HepG2 (cell line): ENCODE results near the gene EFL1. TPM values are rescaled to one million over a fixed set of nuclear protein-coding genes. Genes with fewer than 3 reads are reported as not detected.

Source experiments
- ATAC-seq: fragments of 200-7000 bp; cut with Tn5 transposase; 3 replicates; pipeline ENCODE4 v1.9.1; 2020; ENCODE audit warnings: mild to moderate bottlenecking, moderate library complexity
- BruUV-seq: library from RNA; stranded (reverse); fragments of 400-500 nt; replicated peaks from 2 replicates; lab custom pipeline; 2021; lab: Mats Ljungman, UMichigan
- CTCF ChIA-PET: fragments of 300-600 bp; formaldehyde crosslinking; extraction: SDS; loops from one replicate; lab custom pipeline; 2021; ENCODE audit warnings: low total read pairs, inconsistent platforms, low intra/inter-chr PET ratio; lab: Yijun Ruan, JAX
- POLR2A ChIA-PET: fragments of 350-600 bp; sonication (Branson Sonifier 250); formaldehyde crosslinking; loops from one replicate; lab custom pipeline; 2020; ENCODE audit warnings: antibody characterized with exemption, inconsistent platforms; lab: Yijun Ruan, JAX
- DNase-seq: peaks from one replicate; pipeline ENCODE4 v3.0.0-alpha.2; 2015; ENCODE audit warnings: low spot score
- FAIRE-seq: peaks from 3 replicates; lab custom pipeline; 2011; peaks lifted over from hg19 to GRCh38; lab: Jason Lieb, UNC
- H2AFZ ChIP-seq: one replicate; pipeline ENCODE4 v1.6.1; 2011; ENCODE audit warnings: low read length, inconsistent platforms
- H3K27ac ChIP-seq: fragments of 300-600 bp; 3 replicates; pipeline ENCODE4 v1.8.0; 2011; ENCODE audit warnings: mixed run types, mild to moderate bottlenecking, mixed read lengths, low read length, inconsistent platforms; ENCODE audit not compliant: insufficient read depth; ENCODE audit errors: extremely low read length
- H3K27me3 ChIP-seq, 2 experiments: fragments of 200-600 bp in 1 of 2; 2 replicates in 1 of 2; 3 replicates in 1 of 2; pipeline versions ENCODE4 v1.6.0 to v1.8.0; 2011; ENCODE audit warnings: low read length in 2 of 2, mild to moderate bottlenecking in 2 of 2, moderate library complexity in 2 of 2, inconsistent platforms in 1 of 2; ENCODE audit not compliant: insufficient read depth in 2 of 2, control insufficient read depth in 1 of 2
- H3K36me3 ChIP-seq, 2 experiments: fragments of 200-600 bp in 1 of 2; replicated peaks in 1 of 2; 2 replicates in 1 of 2; 3 replicates in 1 of 2; pipeline versions ENCODE4 v1.5.1 to v1.8.0; 2011; ENCODE audit warnings: low read length in 2 of 2, inconsistent platforms in 1 of 2; ENCODE audit not compliant: insufficient read depth in 2 of 2, control insufficient read depth in 1 of 2
- H3K4me1 ChIP-seq: 2 replicates; pipeline ENCODE4 v1.5.1; 2012; ENCODE audit warnings: low read length, inconsistent platforms; ENCODE audit not compliant: insufficient read depth
- H3K4me2 ChIP-seq: 2 replicates; pipeline ENCODE4 v1.6.0; 2011; ENCODE audit warnings: low read depth, low read length, inconsistent platforms
- H3K4me3 ChIP-seq, 3 experiments: fragments of 200-600 bp in 1 of 3; sonication (generic), shearing (Covaris generic) in 1 of 3; replicated peaks in 1 of 3; 2 replicates each; pipeline ENCODE4 v1.5.1; 2011 to 2016; ENCODE audit warnings: low read length in 3 of 3, inconsistent platforms in 2 of 3, low read depth in 2 of 3, mild to moderate bottlenecking in 2 of 3, control low read depth in 1 of 3, mixed read lengths in 1 of 3; ENCODE audit not compliant: insufficient read depth in 1 of 3
- H3K79me2 ChIP-seq: one replicate; pipeline ENCODE4 v1.6.1; 2011; ENCODE audit warnings: low read length, inconsistent platforms; ENCODE audit not compliant: insufficient read depth
- H3K9ac ChIP-seq: 2 replicates; pipeline ENCODE4 v1.6.0; 2011; ENCODE audit warnings: mild to moderate bottlenecking, low read depth, low read length, inconsistent platforms; ENCODE audit not compliant: insufficient read depth
- H3K9me3 ChIP-seq: 2 replicates; pipeline ENCODE4 v1.5.1; 2012; ENCODE audit warnings: mild to moderate bottlenecking, low read length
- H4K20me1 ChIP-seq: 2 replicates; pipeline ENCODE4 v1.6.0; 2011; ENCODE audit warnings: inconsistent platforms, mild to moderate bottlenecking, low read length, moderate library complexity; ENCODE audit not compliant: insufficient read depth
- IKZF1 ChIP-seq: fragments of 450-650 bp; IDR thresholded peaks from 2 replicates; pipeline ENCODE4 v1.7.1; 2016
- MTF1 ChIP-seq: sonication (generic); formaldehyde crosslinking; IDR thresholded peaks from 2 replicates; pipeline ENCODE4 v1.5.0; 2020; ENCODE audit warnings: missing genetic modification reagents
- NR1H2 ChIP-seq: sonication (generic); formaldehyde crosslinking; IDR thresholded peaks from 2 replicates; pipeline ENCODE4 v1.8.1; 2022; ENCODE audit warnings: low read depth, missing genetic modification reagents, borderline replicate concordance
- PCBP1 ChIP-seq: fragments of 200-400 bp; formaldehyde crosslinking; IDR thresholded peaks from 2 replicates; pipeline ENCODE4 v1.6.1; 2017; ENCODE audit warnings: mild to moderate bottlenecking, low read depth, low read length, borderline replicate concordance
- SALL2 ChIP-seq: sonication (generic); formaldehyde crosslinking; IDR thresholded peaks from 2 replicates; pipeline ENCODE4 v1.8.1; 2023; ENCODE audit warnings: mild to moderate bottlenecking, missing genetic modification reagents, inconsistent platforms
- SIX4 ChIP-seq: sonication (generic); formaldehyde crosslinking; IDR thresholded peaks from 2 replicates; pipeline ENCODE4 v1.4.0; 2020; ENCODE audit warnings: missing genetic modification reagents
- ZNF564 ChIP-seq: sonication (generic); formaldehyde crosslinking; IDR thresholded peaks from 2 replicates; pipeline ENCODE4 v1.8.1; 2023; ENCODE audit warnings: mild to moderate bottlenecking, missing genetic modification reagents
- ZNF614 ChIP-seq: IDR thresholded peaks from 2 replicates; pipeline ENCODE4 v1.6.1; 2018; ENCODE audit warnings: missing biosample characterization, missing genetic modification reagents, inconsistent platforms, borderline replicate concordance
- ZNF780A ChIP-seq: sonication (generic); formaldehyde crosslinking; IDR thresholded peaks from 2 replicates; pipeline ENCODE4 v1.8.0; 2022; ENCODE audit warnings: mild to moderate bottlenecking, missing genetic modification reagents, moderate library complexity
- ZNF883 ChIP-seq: sonication (generic); formaldehyde crosslinking; IDR thresholded peaks from 2 replicates; pipeline ENCODE4 v1.5.1; 2020; ENCODE audit warnings: mild to moderate bottlenecking, missing genetic modification reagents; ENCODE audit errors: not compliant biosample characterization
- WGBS: methylation state at CpG from one replicate; pipeline ENCODE4 v1.1.6; 2017; ENCODE audit warnings: low lambda C conversion rate; 5-methylcytosine and 5-hydroxymethylcytosine counted together
- in situ Hi-C: cut with HindIII; loops from 2 replicates; pipeline ENCODE4 v1.10.0; 2017; ENCODE audit warnings: low pct_unique_long_range_greater_than_20kb; ENCODE audit not compliant: extremely low pct_ligation_motif_present
- intact Hi-C: fragments of 100-400 bp; cut with micrococcal nuclease; formaldehyde crosslinking; loops from one replicate; pipeline ENCODE4 v1.10.0; 2022; ENCODE audit not compliant: unreplicated experiment
- polyA plus RNA-seq, 8 experiments: library from polyadenylated mRNA; depleted of rRNA in 3 of 8; stranded (reverse) in 7 of 8; unstranded in 1 of 8; fragments of >200 nt; fragmentation: Illumina TruSeq in 4 of 8; extraction: Trizol in 4 of 8; gene quantifications; 2 replicates each; pipeline versions ENCODE4 v1.2.1 to v1.2.3, GENCODE V29; 2011 to 2016; ENCODE audit warnings: low read depth in 4 of 8, missing spikeins in 1 of 8, mixed read lengths in 1 of 8; ENCODE audit not compliant: insufficient read depth in 1 of 8
- total RNA-seq, 5 experiments: library from RNA; depleted of rRNA; stranded (reverse); fragments of >200 nt; fragmentation: Illumina TruSeq; extraction: Trizol; gene quantifications; 2 replicates each; pipeline ENCODE4 v1.2.3, GENCODE V29; 2016; ENCODE audit warnings: low read depth in 1 of 5
- TF ChIP-seq, protein P1 (sequence below): sonication (generic); formaldehyde crosslinking; IDR thresholded peaks from 2 replicates; pipeline ENCODE4 v1.5.1; 2020; ENCODE audit warnings: mild to moderate bottlenecking, moderate library complexity, missing genetic modification reagents
- TF ChIP-seq, protein P2 (sequence below): sonication (generic); formaldehyde crosslinking; IDR thresholded peaks from 2 replicates; pipeline ENCODE4 v1.8.1; 2023; ENCODE audit warnings: missing genetic modification reagents, inconsistent platforms, borderline replicate concordance
- TF ChIP-seq, protein P3 (sequence below): sonication (generic); formaldehyde crosslinking; IDR thresholded peaks from 2 replicates; pipeline ENCODE4 v1.4.0; 2020; ENCODE audit warnings: missing genetic modification reagents
- TF ChIP-seq, protein P4 (sequence below): sonication (generic); formaldehyde crosslinking; conservative IDR thresholded peaks from 2 replicates; pipeline ENCODE4 v1.8.1; 2023; ENCODE audit warnings: missing genetic modification reagents
- TF ChIP-seq, protein P5 (sequence below): sonication (generic); formaldehyde crosslinking; IDR thresholded peaks from 2 replicates; pipeline ENCODE4 v1.5.1; 2020; ENCODE audit warnings: mild to moderate bottlenecking, missing genetic modification reagents, moderate library complexity

The EFL1 gene
- total and polyA plus RNA-seq, 2 of the 13 experiments (the other 11 are each of a cell fraction or from before 2014, with no cell fraction given) = 6.4 to 12.0 TPM

DNA sequence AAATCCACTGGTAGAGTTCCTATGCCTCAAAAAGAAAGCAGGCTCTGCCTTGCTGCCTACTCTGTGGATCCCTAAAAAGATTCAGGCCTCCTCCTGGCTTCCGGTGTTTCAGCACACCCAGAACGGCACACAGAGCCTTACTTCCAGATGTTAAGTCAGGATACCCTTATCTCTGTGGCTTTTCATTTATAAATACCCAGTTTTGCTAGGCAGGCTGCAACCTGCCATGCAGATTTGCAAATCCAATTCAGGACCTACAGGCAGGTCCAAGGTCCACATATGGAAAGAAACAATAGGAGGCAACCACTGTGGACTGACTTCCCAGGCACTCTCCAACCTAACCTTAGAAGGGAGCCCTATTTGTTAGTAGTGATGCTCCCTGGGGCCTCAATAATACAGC lies 30.7 kb downstream of the EFL1 start (continued):
- TF ChIP-seq, protein P1, sequence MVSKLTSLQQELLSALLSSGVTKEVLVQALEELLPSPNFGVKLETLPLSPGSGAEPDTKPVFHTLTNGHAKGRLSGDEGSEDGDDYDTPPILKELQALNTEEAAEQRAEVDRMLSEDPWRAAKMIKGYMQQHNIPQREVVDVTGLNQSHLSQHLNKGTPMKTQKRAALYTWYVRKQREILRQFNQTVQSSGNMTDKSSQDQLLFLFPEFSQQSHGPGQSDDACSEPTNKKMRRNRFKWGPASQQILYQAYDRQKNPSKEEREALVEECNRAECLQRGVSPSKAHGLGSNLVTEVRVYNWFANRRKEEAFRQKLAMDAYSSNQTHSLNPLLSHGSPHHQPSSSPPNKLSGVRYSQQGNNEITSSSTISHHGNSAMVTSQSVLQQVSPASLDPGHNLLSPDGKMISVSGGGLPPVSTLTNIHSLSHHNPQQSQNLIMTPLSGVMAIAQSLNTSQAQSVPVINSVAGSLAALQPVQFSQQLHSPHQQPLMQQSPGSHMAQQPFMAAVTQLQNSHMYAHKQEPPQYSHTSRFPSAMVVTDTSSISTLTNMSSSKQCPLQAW (CRISPR knock-in tag) = no peak
- no peak for TF ChIP-seq NR1H2

DNA sequence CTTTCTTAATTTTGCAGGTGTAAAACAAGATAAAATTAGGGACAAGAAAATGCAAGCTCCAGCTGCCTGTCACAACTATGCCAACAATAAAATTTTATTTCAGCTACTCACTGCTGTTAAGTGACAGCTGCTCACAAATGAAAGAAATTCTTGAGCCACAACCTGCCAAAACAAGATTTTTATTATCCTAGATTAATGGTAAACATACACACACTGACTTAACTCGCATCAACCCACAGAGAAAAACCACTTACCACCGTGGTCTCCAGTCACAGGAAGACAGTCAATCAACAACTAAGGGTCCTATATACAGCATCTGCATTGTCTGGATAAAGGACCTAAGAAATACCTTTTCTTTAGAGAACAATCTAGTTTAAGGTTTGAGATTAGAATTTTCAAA lies 31.3 kb downstream of the EFL1 start:
- Histone ChIP-seq H3K79me2 (no peaks in the 10 kb centered on the region), H4K20me1 (no peaks in the 10 kb centered on the region), H3K27me3 (no peaks in the 10 kb centered on the region), H3K9me3 (no peaks in the 10 kb centered on the region), H2AFZ (no peak overlapping the region), H3K9ac (no peak overlapping the region), H3K27ac (peak overlapping the region; percentile 45), H3K4me1 (peaks cover 14% of the 10 kb centered on the region), H3K4me2 (no peak overlapping the region), H3K4me3 (no peak overlapping the region), H3K36me3 (peaks cover 1 to 11% of the 10 kb centered on the region in 2 experiments; a peak in 2 of 5 replicates)
- TF ChIP-seq IKZF1 (no peak), ZNF564 (no peak), ZNF614 (CRISPR knock-in tag) (no peak), SIX4 (no peak), PCBP1 (no peak), MTF1 (CRISPR knock-in tag) (no peak), ZNF883 (CRISPR knock-in tag) (no peak), ZNF780A (CRISPR knock-in tag) (no peak), SALL2 (CRISPR knock-in tag) (no peak)
- TF ChIP-seq, protein P2, sequence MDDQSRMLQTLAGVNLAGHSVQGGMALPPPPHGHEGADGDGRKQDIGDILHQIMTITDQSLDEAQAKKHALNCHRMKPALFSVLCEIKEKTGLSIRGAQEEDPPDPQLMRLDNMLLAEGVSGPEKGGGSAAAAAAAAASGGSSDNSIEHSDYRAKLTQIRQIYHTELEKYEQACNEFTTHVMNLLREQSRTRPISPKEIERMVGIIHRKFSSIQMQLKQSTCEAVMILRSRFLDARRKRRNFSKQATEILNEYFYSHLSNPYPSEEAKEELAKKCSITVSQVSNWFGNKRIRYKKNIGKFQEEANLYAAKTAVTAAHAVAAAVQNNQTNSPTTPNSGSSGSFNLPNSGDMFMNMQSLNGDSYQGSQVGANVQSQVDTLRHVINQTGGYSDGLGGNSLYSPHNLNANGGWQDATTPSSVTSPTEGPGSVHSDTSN (CRISPR knock-in tag) = no peak
- TF ChIP-seq, protein P3, sequence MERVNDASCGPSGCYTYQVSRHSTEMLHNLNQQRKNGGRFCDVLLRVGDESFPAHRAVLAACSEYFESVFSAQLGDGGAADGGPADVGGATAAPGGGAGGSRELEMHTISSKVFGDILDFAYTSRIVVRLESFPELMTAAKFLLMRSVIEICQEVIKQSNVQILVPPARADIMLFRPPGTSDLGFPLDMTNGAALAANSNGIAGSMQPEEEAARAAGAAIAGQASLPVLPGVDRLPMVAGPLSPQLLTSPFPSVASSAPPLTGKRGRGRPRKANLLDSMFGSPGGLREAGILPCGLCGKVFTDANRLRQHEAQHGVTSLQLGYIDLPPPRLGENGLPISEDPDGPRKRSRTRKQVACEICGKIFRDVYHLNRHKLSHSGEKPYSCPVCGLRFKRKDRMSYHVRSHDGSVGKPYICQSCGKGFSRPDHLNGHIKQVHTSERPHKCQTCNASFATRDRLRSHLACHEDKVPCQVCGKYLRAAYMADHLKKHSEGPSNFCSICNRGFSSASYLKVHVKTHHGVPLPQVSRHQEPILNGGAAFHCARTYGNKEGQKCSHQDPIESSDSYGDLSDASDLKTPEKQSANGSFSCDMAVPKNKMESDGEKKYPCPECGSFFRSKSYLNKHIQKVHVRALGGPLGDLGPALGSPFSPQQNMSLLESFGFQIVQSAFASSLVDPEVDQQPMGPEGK (CRISPR knock-in tag) = no peak
- TF ChIP-seq, protein P4, sequence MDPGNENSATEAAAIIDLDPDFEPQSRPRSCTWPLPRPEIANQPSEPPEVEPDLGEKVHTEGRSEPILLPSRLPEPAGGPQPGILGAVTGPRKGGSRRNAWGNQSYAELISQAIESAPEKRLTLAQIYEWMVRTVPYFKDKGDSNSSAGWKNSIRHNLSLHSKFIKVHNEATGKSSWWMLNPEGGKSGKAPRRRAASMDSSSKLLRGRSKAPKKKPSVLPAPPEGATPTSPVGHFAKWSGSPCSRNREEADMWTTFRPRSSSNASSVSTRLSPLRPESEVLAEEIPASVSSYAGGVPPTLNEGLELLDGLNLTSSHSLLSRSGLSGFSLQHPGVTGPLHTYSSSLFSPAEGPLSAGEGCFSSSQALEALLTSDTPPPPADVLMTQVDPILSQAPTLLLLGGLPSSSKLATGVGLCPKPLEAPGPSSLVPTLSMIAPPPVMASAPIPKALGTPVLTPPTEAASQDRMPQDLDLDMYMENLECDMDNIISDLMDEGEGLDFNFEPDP = no peak
- TF ChIP-seq, protein P5, sequence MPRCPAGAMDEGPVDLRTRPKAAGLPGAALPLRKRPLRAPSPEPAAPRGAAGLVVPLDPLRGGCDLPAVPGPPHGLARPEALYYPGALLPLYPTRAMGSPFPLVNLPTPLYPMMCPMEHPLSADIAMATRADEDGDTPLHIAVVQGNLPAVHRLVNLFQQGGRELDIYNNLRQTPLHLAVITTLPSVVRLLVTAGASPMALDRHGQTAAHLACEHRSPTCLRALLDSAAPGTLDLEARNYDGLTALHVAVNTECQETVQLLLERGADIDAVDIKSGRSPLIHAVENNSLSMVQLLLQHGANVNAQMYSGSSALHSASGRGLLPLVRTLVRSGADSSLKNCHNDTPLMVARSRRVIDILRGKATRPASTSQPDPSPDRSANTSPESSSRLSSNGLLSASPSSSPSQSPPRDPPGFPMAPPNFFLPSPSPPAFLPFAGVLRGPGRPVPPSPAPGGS = no peak
- DNase-seq (no peak), ATAC-seq (no peak), FAIRE-seq (no peak)
- WGBS = 98% methylated on average over 2 of the region's 2 CpGs
- intact Hi-C loops = no loop called here
- CTCF ChIA-PET = no interaction called here
- no TSS peak for BruUV-seq
- POLR2A ChIA-PET = no interaction called here
- in situ Hi-C loops = no loop called here
